Activated T-cell treated with anti-CD3 and anti-CD28 coated beads for 48 hours (primary cell): ENCODE data around the gene TNFRSF19.
"Not testable (repeated sequence)": the region's sequence is repeated elsewhere in the genome, so short reads cannot be mapped to it uniquely, and the experiment has no call there.

Source experiments
- DNase-seq: peaks from one replicate; pipeline ENCODE4 v3.0.0-alpha.2; 2020; ENCODE audit warnings: low read depth

Gene TNFRSF19

GRCh38 chr13:23570099-23570920 lies at the start of gene TNFRSF19:
TSS of gene TNFRSF19 (plus strand) at chr13:23570412. CDS start at chr13:23590184, 19,772 bp downstream.
- no peak for DNase-seq

GRCh38 chr13:23529926-23530325 lies 40.3 kb upstream of the TNFRSF19 start:
- DNase-seq, result not testable (repeated sequence)

DNA sequence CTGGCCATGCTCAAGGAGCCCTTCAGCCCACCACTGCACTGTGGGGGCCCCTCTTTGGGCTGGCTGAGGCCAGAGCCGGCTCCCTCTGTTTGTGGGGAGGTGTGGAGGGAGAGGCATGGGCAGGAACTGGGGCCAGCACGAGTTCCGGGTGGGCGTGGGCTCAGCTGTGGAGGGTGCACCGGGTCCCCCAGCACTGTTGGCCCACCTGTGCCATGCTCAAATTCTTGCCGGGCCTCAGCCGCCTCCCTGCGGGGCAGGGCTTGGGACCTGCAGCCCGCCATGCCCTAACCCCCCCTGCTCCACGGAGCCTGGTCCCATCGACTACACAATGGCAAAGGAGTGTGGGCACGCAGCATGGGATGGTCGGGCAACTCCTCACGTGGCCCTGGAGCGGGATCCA lies 38.8 kb upstream of the TNFRSF19 start:
- DNase-seq, result no peak

DNA sequence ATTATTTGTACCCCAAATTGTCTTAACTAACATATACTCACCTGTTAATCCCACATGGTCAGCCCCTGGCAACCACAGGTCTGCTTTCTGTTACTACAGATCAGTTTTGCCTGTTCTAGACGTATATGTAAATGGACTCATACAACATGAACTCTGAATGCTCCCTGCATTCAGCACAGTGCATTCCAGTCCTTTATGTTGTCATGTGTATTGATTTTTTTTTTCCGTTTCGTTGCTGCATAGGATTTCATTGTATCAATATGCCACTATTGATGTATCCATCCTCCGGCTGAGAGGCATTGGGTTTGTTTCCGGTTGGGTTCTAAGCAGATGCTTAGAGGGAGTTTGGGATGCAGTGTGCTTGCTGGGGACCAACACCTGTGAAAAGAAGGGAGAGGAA lies 36.1 kb upstream of the TNFRSF19 start:
- DNase-seq, result no peak

DNA sequence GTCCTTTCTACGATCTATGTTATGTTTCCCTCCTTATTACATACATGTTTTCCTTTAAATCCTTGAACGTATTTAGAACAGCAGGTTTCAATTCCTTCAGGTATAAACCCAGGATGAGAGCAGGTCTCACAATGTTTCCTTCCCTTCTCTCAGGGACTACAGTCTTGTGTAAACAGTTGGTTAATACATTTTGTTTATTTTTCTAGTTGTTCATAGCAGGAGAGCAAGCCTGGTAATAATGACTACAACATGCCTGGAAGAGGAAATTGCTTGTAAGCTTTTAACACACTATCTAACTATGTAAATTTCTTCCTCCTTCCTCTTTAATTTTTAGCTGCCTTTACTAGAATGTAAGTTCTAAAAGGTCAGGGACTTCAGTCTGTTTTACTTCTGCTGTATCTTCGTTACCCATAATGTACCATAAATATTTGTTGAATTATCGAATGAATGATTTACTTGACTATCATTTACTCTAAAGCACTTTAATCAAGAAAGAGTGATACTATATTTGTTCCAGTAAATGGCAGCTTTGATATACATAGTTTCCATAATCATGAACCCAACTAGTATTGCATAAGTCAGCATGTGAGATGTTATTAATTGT lies 28.9 kb upstream of the TNFRSF19 start:
- DNase-seq, result no peak

DNA sequence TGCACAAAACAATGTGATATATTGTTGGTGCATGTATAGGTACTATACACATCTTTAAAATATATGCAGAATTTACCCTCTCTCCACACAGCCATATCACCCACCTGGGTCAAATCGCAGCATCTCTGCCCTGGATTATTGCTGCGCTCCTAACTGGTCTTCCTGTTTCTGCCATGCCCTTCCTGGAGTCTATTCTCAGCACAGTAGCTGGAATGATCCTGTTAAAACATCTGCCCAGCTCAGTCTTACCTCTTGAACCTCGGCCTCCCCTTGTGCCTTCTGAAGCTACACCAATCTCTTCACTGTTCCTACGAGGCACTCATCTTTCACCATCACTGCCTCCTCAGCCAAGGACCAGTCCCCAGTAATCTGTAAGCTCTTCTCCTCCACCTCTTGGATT lies 25.5 kb upstream of the TNFRSF19 start:
- DNase-seq, result no peak

GRCh38 chr13:23547000-23547590 lies 23.1 kb upstream of the TNFRSF19 start:
- DNase-seq, result no peak

DNA sequence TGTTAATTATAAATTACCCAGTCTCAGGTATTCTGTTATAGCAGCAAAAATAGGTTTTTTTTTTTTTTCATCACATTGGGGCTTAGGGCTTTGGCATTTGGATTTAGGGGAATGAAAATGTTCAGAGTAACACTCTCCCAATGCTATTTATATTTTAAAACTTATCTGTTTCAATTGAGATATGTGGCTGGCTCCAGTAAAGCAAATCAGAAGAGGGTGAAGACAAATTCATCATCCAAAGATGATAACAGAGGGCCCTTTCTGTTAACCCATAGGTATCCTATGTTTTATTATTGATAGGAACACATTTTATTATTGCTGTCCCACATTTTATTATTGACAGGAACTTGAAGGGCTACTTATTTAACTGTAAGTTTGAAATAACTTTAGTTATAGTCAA lies 20.5 kb upstream of the TNFRSF19 start:
- no peak for DNase-seq

DNA sequence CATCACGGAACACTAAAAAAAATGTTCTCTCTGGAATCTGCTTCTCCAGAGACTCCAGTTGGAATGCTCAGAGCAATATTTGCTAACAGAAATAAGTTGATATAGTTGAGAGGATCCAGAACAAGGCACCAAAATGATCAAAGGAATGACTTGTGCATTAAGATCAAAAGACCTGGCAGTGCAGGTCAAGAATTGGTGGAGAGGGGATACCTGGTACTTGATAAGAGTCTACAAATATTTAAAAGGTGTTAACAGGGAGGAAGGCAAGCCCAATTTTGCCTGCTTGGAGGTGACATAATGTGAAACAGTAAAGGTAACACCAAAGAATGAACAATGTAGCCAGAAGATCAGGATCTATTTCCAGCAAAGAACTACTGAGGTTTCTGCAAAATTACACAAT lies 20.0 kb upstream of the TNFRSF19 start:
- DNase-seq, result no peak

DNA sequence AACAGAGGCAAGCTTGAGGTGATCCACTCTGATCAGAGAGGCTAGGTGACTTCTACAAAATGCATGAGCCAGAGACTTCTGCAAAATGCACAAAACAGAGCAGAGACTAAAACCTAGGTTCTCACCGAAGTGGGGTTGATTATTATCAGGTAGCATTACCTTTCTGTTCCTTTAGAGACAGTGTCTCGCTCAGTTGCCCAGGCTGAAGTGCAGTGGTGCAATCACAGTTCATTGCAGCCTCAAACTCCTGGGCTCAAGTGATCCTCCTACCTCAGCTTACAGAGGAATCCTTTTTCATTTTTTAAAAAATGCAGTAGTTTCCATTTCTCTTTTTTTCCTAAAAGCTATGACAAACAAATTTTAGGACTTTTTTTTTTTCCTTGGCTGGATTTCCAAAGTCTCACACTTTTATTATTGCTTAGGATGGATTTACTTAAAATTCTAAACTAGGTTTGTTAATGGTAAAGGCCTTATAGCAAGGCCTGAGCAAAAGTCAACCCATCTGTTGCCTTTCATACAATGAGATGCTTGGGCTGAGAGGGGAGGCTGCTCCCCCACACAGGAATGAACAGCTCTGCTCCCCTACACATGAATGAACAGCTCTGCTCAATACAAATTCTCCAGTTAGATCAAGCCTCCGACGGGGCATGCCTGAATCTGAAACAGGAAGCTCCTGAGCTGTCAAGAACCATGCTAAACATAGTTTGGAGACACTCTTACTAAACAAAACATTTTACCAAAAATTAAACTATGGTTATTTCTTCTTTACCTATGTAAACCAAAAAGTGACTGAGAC lies 18.8 kb upstream of the TNFRSF19 start:
- DNase-seq, result no peak

DNA sequence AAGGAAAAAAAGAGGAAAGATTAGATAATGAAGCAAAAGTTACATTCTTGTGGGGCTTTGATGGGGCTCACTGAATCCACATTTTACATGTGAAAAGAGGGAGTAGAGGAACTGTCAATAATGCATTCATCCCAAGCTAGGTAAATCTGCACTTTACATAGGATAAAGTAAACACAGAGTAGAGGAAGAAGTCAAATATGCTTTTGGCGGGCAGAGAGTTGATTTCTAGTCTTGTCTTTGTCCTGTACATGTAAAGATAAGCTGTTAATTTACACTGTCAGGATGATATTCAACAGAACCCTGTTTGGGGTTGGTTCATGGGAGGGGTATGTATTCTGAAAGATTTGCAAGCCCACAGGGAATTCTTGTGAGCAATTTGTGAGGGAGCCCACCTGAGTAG lies 18.0 kb upstream of the TNFRSF19 start:
- DNase-seq, result no peak

DNA sequence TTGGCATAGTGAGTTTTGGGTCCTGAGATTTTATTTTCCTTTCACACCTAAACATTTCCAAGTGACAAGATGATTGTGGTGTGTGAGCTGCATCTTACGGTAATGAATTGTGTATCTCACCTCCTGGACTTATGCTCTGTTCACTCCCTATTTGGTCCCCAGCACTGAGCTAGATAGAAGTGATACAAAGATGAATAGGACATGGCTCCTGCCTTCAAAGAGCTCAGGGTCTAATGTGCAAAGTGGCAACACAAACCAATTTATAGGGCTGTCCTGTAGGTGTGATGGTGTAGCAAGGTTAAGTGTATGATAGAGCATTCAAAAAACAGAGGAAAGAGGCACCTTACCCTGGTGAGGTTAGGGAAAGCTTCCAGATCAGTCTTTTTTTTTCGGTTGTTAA lies 17.6 kb upstream of the TNFRSF19 start:
- no peak for DNase-seq

DNA sequence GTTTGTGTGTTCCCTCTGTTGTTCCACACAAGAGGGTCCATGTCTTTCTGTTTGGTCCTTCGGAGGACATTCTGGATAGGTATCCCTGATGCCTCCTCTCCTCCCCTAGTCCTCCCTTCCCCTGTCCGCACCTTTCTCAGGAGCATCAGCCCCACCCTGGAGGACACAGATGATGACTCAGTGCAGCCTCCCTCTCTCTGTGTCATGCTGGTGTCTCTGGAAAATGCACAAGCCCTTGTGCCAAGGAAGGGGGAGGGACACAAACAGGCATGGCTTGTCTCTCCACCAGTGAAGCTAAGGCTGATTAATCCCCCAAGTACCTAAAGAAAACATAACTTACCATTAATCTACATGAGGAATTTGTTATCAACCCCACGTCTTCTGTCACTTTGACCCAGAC lies 16.2 kb upstream of the TNFRSF19 start:
- no peak for DNase-seq

DNA sequence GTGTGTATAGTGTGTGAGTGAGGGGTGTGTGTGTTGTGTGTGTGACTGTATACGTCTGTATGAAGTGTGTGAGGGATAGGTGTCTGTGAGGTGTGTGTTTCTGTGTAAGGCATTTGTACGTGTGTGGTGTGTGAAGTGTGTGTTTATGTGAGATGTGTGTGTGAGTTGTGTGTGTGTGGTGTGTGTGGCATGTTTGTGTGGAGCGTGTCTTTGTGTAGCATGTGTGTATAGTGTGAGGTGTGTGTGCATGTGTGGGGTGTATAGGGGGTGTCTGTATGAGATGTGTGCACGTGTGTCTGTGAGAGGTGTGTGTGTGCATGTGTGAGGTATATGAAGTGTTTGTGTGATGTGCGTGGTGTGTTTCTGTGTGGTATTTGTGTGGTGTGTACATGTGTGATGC lies 13.2 kb upstream of the TNFRSF19 start:
- no peak for DNase-seq

GRCh38 chr13:23557733-23558132 lies 12.5 kb upstream of the TNFRSF19 start:
- no peak for DNase-seq

DNA sequence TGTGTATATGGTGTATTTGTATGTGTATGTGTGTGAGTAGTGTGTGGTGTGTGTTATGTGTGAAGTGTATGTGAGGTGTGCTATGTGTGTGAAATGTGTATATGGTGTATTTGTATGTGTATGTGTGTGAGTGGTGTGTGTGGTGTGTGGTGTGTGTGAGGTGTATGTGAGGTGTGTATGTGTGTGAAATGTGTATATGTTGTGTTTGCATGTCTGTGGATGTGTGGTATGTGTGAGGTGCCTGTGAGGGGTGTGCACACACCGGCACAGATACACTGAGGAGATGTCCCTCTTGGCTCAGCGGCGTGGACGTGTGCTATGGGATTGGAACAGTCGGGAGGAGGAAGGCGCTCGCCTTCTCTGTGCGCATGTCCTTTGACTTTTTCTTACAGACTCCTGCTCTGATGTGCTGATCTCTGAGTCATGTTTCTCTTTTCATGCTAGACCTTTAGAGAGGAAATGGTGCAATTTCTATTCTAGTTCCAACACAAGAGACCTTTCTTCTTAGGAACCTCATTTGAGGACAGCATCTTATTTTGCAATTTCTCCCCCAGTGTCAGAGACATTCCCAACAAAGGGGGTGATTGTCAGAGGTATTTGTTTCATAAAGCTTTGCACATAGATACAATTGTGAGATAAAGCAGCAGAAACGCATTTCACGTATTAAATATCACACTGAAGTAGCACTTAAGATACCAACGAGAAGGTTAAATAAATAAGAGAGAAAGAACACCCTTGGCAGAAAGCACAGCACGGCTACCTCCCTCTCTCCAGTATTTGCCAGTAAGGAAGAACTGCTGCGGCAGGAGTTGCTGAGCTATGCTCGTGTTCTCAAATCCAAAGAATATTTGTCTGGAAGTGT lies 11.3 kb upstream of the TNFRSF19 start:
- DNase-seq, result no peak

- no peak for DNase-seq
Observed at GRCh38 chr13:23560571-23561089, 9.6 kb upstream of the TNFRSF19 start.

DNA sequence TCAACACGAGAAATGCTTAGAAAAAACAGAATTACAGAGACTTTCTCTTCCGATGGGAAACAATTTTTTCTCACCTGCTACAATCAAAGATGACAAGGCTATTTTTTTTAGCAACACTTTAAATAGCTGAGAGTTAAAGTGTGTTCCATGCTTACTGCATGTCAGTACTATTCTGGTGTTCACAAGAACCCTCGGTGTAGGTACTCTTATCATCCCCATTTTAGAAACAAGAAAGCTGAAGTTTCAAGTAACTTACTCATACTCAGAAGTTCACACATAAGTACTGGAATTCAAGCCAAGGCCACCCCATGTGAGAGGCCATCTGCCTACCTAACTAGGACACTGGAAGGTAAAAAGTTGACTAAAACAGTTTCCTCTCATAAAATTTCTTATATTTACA lies 9.0 kb upstream of the TNFRSF19 start:
- no peak for DNase-seq

DNA sequence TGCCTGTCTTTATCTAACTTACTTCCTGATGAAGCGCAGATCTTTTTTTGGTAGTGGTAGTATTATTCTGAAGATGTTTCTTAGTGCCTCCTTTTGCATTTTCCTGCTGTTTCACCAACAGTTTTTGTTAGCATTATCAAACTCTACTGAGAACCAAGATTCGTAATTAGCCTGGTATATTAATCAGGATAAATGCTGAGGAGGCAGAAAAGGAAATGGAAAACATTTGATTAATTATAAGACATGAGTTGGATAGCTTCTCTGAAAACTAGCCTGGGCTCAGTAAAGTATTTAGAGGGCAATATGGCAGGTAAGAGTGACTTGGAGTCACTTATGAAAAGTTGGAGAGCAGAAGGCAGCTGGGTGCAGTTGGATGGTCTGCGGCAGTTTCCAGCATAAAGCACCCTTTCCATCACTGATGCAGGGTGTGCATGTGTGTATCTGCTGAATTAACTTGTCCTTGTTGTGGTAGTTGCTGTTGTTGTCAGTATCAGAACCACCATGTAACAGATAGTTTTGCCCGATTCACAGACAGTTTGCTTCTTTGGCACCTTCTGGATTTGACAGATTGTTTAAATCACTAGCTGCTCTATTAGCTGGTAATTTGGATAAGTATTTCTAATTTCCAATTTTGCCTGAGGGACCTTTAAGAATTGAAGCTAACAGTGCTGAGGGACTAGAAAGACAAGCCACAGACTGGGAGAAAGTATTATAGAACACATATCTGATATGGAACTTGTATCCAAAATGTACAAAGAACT lies 6.9 kb upstream of the TNFRSF19 start:
- DNase-seq, result no peak

DNA sequence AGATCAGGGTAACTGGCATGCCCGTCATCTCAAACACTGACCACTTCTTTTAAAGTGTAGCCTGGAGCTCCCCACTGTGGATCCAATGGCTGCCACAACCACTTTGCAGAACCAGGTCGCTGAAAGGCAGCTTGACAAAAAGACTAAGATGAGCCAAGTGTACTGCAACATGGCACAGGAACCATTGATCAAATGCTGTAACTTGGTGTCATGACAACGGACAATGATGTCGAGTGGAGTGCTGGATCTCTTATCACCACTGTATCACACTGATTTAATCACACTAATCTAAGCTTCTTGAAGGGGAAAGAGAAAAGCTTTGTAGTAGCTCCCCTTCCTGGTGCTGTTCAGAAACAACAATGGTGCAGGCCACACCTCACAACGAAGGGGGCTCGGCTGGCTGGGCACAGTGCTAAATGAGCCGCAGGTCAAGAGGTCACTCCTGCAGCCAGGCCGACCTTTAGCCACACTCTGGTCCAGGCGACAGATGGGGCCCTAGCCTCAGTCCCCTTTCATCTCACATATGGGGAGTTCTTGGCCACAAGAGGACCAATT lies 2.2 kb upstream of the TNFRSF19 start:
- DNase-seq, result no peak
